ENCODE results near the gene PRDX1. TPM values are rescaled to one million over a fixed set of nuclear protein-coding genes. Genes with fewer than 3 reads are reported as not detected.

The PRDX1 gene
- total RNA-seq, 1 experiment from 2014 or later, result 637 TPM

GRCh38 chr1:45543581-45544417 lies 22.1 kb upstream of the PRDX1 start:
- DNase-seq, result no peak
- Histone ChIP-seq H3K9me3 (no peaks in the 10 kb centered on the region), H3K36me3 (ENCODE audit: control insufficient read depth, insufficient read depth, low read length) (no peaks in the 10 kb centered on the region), H3K4me3 (ENCODE audit: low read depth, low read length) (no peak overlapping the region), H3K4me1 (peaks cover 10% of the 10 kb centered on the region; the same call in 1 of the 2 replicates), H3K27me3 (replicated peaks; ENCODE audit: control insufficient read depth, insufficient read depth, low read length) (no peaks in the 10 kb centered on the region)
- H3K27ac Mint-ChIP-seq (ENCODE audit: unreplicated experiment), result no peak overlapping the region
- H3K27me3 Mint-ChIP-seq (ENCODE audit: insufficient read depth, unreplicated experiment), result no peaks in the 10 kb centered on the region
- H3K4me1 Mint-ChIP-seq (ENCODE audit: low read depth, unreplicated experiment), result peaks cover 14% of the 10 kb centered on the region
- BruUV-seq (replicated peaks), result no TSS peak
- POLR2A ChIA-PET, result interaction anchor here (2.5 kb wide), 1 partner anchor 22 kb away, joined by 13 read pairs; the partner anchor contains the start of gene PRDX1
- H3K4me3 Mint-ChIP-seq (ENCODE audit: unreplicated experiment), result no peak overlapping the region
- H3K9me3 Mint-ChIP-seq (ENCODE audit: unreplicated experiment), result no peaks in the 10 kb centered on the region
- peaks cover 4% of the 10 kb centered on the region for H3K36me3 Mint-ChIP-seq (ENCODE audit: insufficient read depth, unreplicated experiment)
- CTCF ChIA-PET, result no interaction called here
- TF ChIP-seq CTCF (IDR thresholded peaks at IDR 0.05; ENCODE audit: insufficient read depth in 1 of 2, low read depth in 1 of 2, low read length in 1 of 2, severe bottlenecking in 1 of 2, unreplicated experiment in 1 of 2), result no peak
- intact Hi-C loops (cut with micrococcal nuclease; ENCODE audit: unreplicated experiment), result no loop called here

GRCh38 chr1:45542591-45542990 lies 20.9 kb upstream of the PRDX1 start:
- peak; percentile 64 to 78 for DNase-seq
- Mint-ChIP-seq H3K4me1 (ENCODE audit: low read depth, unreplicated experiment) (peaks cover 14% of the 10 kb centered on the region), H3K4me3 (ENCODE audit: unreplicated experiment) (no peak overlapping the region), H3K9me3 (ENCODE audit: unreplicated experiment) (no peaks in the 10 kb centered on the region), H3K27me3 (ENCODE audit: insufficient read depth, unreplicated experiment) (no peaks in the 10 kb centered on the region), H3K27ac (ENCODE audit: unreplicated experiment) (no peak overlapping the region), H3K36me3 (ENCODE audit: insufficient read depth, unreplicated experiment) (peaks cover 4% of the 10 kb centered on the region)
- H3K4me3 ChIP-seq (ENCODE audit: low read depth, low read length), result no peak overlapping the region
- intact Hi-C loops (cut with micrococcal nuclease; ENCODE audit: unreplicated experiment), result loop anchor here (1.0 kb wide), 1 partner anchor 8 kb away; the partner anchor contains the start of gene AKR1A1
- no peak for TF ChIP-seq CTCF (IDR thresholded peaks at IDR 0.05; ENCODE audit: insufficient read depth in 1 of 2, low read depth in 1 of 2, low read length in 1 of 2, severe bottlenecking in 1 of 2, unreplicated experiment in 1 of 2)
- BruUV-seq (replicated peaks), result no TSS peak
- H3K4me1 ChIP-seq, result peaks cover 10% of the 10 kb centered on the region; the same call in 1 of the 2 replicates
- ChIA-PET CTCF (interaction anchor here (1.4 kb wide), 1 partner anchor 8 kb away, joined by 4 read pairs; the partner anchor contains the start of gene AKR1A1), POLR2A (interaction anchor here (0.6 to 1.3 kb wide), 3 partner anchors 8 to 44 kb away, joined by 3 to 14 read pairs (median 8); partner anchors contain the start of genes AKR1A1 and PRDX1)
- H3K9me3 ChIP-seq, result no peaks in the 10 kb centered on the region
- no peaks in the 10 kb centered on the region for H3K36me3 ChIP-seq (ENCODE audit: control insufficient read depth, insufficient read depth, low read length)
- H3K27me3 ChIP-seq (replicated peaks; ENCODE audit: control insufficient read depth, insufficient read depth, low read length), result no peaks in the 10 kb centered on the region

- Histone ChIP-seq H3K4me1 (peaks cover 10% of the 10 kb centered on the region; the same call in 1 of the 2 replicates), H3K36me3 (ENCODE audit: control insufficient read depth, insufficient read depth, low read length) (no peaks in the 10 kb centered on the region), H3K9me3 (no peaks in the 10 kb centered on the region), H3K27me3 (replicated peaks; ENCODE audit: control insufficient read depth, insufficient read depth, low read length) (no peaks in the 10 kb centered on the region), H3K4me3 (ENCODE audit: low read depth, low read length) (no peak overlapping the region)
- H3K27ac Mint-ChIP-seq (ENCODE audit: unreplicated experiment), result peak overlapping the region; percentile 49
- POLR2A ChIA-PET, result interaction anchor here (0.6 kb wide), 1 partner anchor 19 kb away, joined by 4 read pairs; the partner anchor contains the start of gene PRDX1
- no peaks in the 10 kb centered on the region for H3K27me3 Mint-ChIP-seq (ENCODE audit: insufficient read depth, unreplicated experiment)
- peaks cover 14% of the 10 kb centered on the region for H3K4me1 Mint-ChIP-seq (ENCODE audit: low read depth, unreplicated experiment)
- H3K36me3 Mint-ChIP-seq (ENCODE audit: insufficient read depth, unreplicated experiment), result peaks cover 4% of the 10 kb centered on the region
- CTCF ChIA-PET, result interaction anchor here (1.4 kb wide), 1 partner anchor 10 kb away, joined by 4 read pairs; the partner anchor contains the start of gene AKR1A1
- BruUV-seq (replicated peaks), result no TSS peak
- no peak overlapping the region for H3K4me3 Mint-ChIP-seq (ENCODE audit: unreplicated experiment)
- no peak for DNase-seq
- TF ChIP-seq CTCF (IDR thresholded peaks at IDR 0.05; ENCODE audit: insufficient read depth in 1 of 2, low read depth in 1 of 2, low read length in 1 of 2, severe bottlenecking in 1 of 2, unreplicated experiment in 1 of 2), result no peak
- intact Hi-C loops (cut with micrococcal nuclease; ENCODE audit: unreplicated experiment), result no loop called here
- no peaks in the 10 kb centered on the region for H3K9me3 Mint-ChIP-seq (ENCODE audit: unreplicated experiment)
Measured at GRCh38 chr1:45541193-45541592, 19.5 kb upstream of the PRDX1 start.
